ENCODE data around the gene IL24. TPM values are rescaled to one million over a fixed set of nuclear protein-coding genes. Genes with fewer than 3 reads are reported as not detected.

The IL24 gene
- polyA plus RNA-seq, 2 of the 4 experiments (the other 2 are of a cell fraction), result 0.04 TPM; not detected in 1

GRCh38 chr1:206872139-206872538 is 25.1 kb upstream of the IL24 start:
- POLR2A ChIA-PET, result no interaction called here
- 61% methylated on average over 3 of the region's 3 CpGs for WGBS (ENCODE audit: missing lambda C conversion rate)
- no peak for FAIRE-seq
- H3K4me1 ChIP-seq, result no peaks in the 10 kb centered on the region
- peaks cover 19% of the 10 kb centered on the region; the same call in 2 of the 3 replicates for H3K9me3 ChIP-seq
- DNase-seq (ENCODE audit: low read depth in 1 of 2, low spot score in 1 of 2), result no peak
- CTCF ChIA-PET, result interaction anchor here (1.3 to 3.5 kb wide), 4 partner anchors 12 to 40 kb away, joined by 3 to 17 read pairs (median 4); no protein-coding TSS in a partner anchor
- no peak overlapping the region for H3K27ac ChIP-seq
- ATAC-seq, result no peak
- H3K4me2 ChIP-seq, result no peak overlapping the region
- TF ChIP-seq HOXB5 (CRISPR knock-in tag; IDR thresholded peaks at IDR 0.05) (no peak), CHD4 (IDR thresholded peaks at IDR 0.05; ENCODE audit: borderline replicate concordance) (no peak), SREBF2 (IDR thresholded peaks at IDR 0.05) (no peak), ZC3H11A (IDR thresholded peaks at IDR 0.05) (no peak), CBX8 (IDR thresholded peaks at IDR 0.05) (no peak), CHD2 (IDR thresholded peaks at IDR 0.05; ENCODE audit: low read length, partially characterized antibody) (no peak)
- no peak overlapping the region for H3K4me3 ChIP-seq

- H3K4me2 ChIP-seq, result no peak overlapping the region
- no peak for ATAC-seq
- no peak for FAIRE-seq
- peaks cover 33% of the 10 kb centered on the region for H3K9me3 ChIP-seq
- ChIA-PET POLR2A (interaction anchor here (0.6 kb wide), 1 partner anchor 147 kb away, joined by 4 read pairs; no protein-coding TSS in a partner anchor), CTCF (interaction anchor here (0.6 to 3.5 kb wide), 2 partner anchors 38 to 923 kb away, joined by 3 to 17 read pairs; no protein-coding TSS in a partner anchor)
- no peak overlapping the region for H3K27ac ChIP-seq
- no peak for DNase-seq (ENCODE audit: low read depth in 1 of 2, low spot score in 1 of 2)
- 45% methylated on average over 3 of the region's 3 CpGs for WGBS (ENCODE audit: missing lambda C conversion rate)
- H3K4me3 ChIP-seq, result no peak overlapping the region
- TF ChIP-seq HEYL (CRISPR knock-in tag; IDR thresholded peaks at IDR 0.05) (no peak), HMGXB4 (CRISPR knock-in tag; IDR thresholded peaks at IDR 0.05; ENCODE audit: borderline replicate concordance) (no peak), FOXS1 (CRISPR knock-in tag; IDR thresholded peaks at IDR 0.05) (no peak), MAFK (IDR thresholded peaks at IDR 0.05; ENCODE audit: partially characterized antibody) (no peak), SREBF2 (IDR thresholded peaks at IDR 0.05) (no peak), NPAS2 (CRISPR knock-in tag; IDR thresholded peaks at IDR 0.05; ENCODE audit: borderline replicate concordance) (no peak), JUNB (IDR thresholded peaks at IDR 0.05) (no peak), PHF8 (IDR thresholded peaks at IDR 0.05; ENCODE audit: borderline replicate concordance, low read depth) (no peak), ZFP36 (IDR thresholded peaks at IDR 0.05; ENCODE audit: borderline replicate concordance, partially characterized antibody) (no peak), POLR2AphosphoS2 (conservative IDR thresholded peaks at IDR 0.05; ENCODE audit: low read length) (no peak), HOXA7 (CRISPR knock-in tag; IDR thresholded peaks at IDR 0.05) (no peak), CHD4 (IDR thresholded peaks at IDR 0.05; ENCODE audit: borderline replicate concordance) (no peak), RARB (CRISPR knock-in tag; IDR thresholded peaks at IDR 0.05) (no peak), REST (IDR thresholded peaks at IDR 0.05) (no peak), MAZ (IDR thresholded peaks at IDR 0.05; ENCODE audit: borderline replicate concordance, low read depth, low read length) (no peak)
- no peaks in the 10 kb centered on the region for H3K4me1 ChIP-seq
Observed at GRCh38 chr1:206873603-206874188, 23.5 kb upstream of the IL24 start.
